HepG2 (cell line): ENCODE data around the gene CYP17A1. TPM values are rescaled to one million over a fixed set of nuclear protein-coding genes. Genes with fewer than 3 reads are reported as not detected.

Experiments used
- ELF4 ChIP-seq: sonication (generic); formaldehyde crosslinking; IDR thresholded peaks from 2 replicates; pipeline ENCODE4 v1.5.0; 2020; ENCODE audit warnings: missing genetic modification reagents, mild to moderate bottlenecking, moderate library complexity, borderline replicate concordance
- GATA4 ChIP-seq: sonication (generic); IDR thresholded peaks from 2 replicates; pipeline ENCODE4 v1.6.1; 2016; ENCODE audit warnings: antibody characterized with exemption, low read depth, borderline replicate concordance
- JUND ChIP-seq: sonication (generic); formaldehyde crosslinking; IDR thresholded peaks from 2 replicates; pipeline ENCODE4 v1.8.0; 2022; ENCODE audit warnings: mild to moderate bottlenecking, missing genetic modification reagents
- KDM2A ChIP-seq: sonication (generic); formaldehyde crosslinking; IDR thresholded peaks from 2 replicates; pipeline ENCODE4 v1.4.0; 2020; ENCODE audit warnings: low read depth, missing genetic modification reagents, borderline replicate concordance
- KDM4B ChIP-seq: sonication (generic); formaldehyde crosslinking; IDR thresholded peaks from 2 replicates; pipeline ENCODE4 v1.4.0; 2020; ENCODE audit warnings: missing genetic modification reagents
- LCORL ChIP-seq, 2 experiments: fragments of 450-650 bp in 1 of 2; sonication (generic) in 1 of 2; formaldehyde crosslinking in 1 of 2; IDR thresholded peaks; 2 replicates each; pipeline versions ENCODE4 v1.5.0 to v1.6.1; 2017 to 2020; ENCODE audit warnings: antibody characterized with exemption in 1 of 2, missing genetic modification reagents in 1 of 2
- MAFF ChIP-seq: IDR thresholded peaks from 2 replicates; pipeline ENCODE4 v1.6.1; 2011; ENCODE audit warnings: low read depth, low read length, improper control_type of control experiment
- MIXL1 ChIP-seq: IDR thresholded peaks from 2 replicates; pipeline ENCODE4 v1.6.1; 2016
- NR2F1 ChIP-seq, 2 experiments: fragments of 450-650 bp in 1 of 2; formaldehyde crosslinking in 1 of 2; IDR thresholded peaks; 2 replicates each; pipeline versions ENCODE4 v1.5.0 to v1.6.1; 2016 to 2020; ENCODE audit warnings: mild to moderate bottlenecking in 1 of 2, missing compliant biosample characterization in 1 of 2, missing genetic modification reagents in 1 of 2, moderate library complexity in 1 of 2
- POGK ChIP-seq: sonication (generic); formaldehyde crosslinking; conservative IDR thresholded peaks from 2 replicates; pipeline ENCODE4 v1.8.0; 2022; ENCODE audit warnings: mild to moderate bottlenecking, moderate library complexity, missing genetic modification reagents
- PRPF4 ChIP-seq: fragments of 200-400 bp; formaldehyde crosslinking; IDR thresholded peaks from 2 replicates; pipeline ENCODE4 v1.6.1; 2016; ENCODE audit warnings: low read length, low read depth; ENCODE audit not compliant: poor library complexity, severe bottlenecking
- RBAK ChIP-seq: sonication (generic); formaldehyde crosslinking; IDR thresholded peaks from 2 replicates; pipeline ENCODE4 v1.5.1; 2020; ENCODE audit warnings: mild to moderate bottlenecking, missing genetic modification reagents
- RBFOX2 ChIP-seq: fragments of 200-400 bp; formaldehyde crosslinking; IDR thresholded peaks from 2 replicates; pipeline ENCODE4 v1.6.1; 2017; ENCODE audit warnings: low read depth, mild to moderate bottlenecking, low read length
- RFXAP ChIP-seq: sonication (generic); formaldehyde crosslinking; IDR thresholded peaks from 2 replicates; pipeline ENCODE4 v1.4.0; 2020; ENCODE audit warnings: missing genetic modification reagents, borderline replicate concordance
- SMAD3 ChIP-seq: sonication (generic); formaldehyde crosslinking; IDR thresholded peaks from 2 replicates; pipeline ENCODE4 v1.4.0; 2020; ENCODE audit warnings: missing genetic modification reagents
- ZEB1 ChIP-seq: IDR thresholded peaks from 2 replicates; pipeline ENCODE4 v1.6.1; 2012; ENCODE audit warnings: mild to moderate bottlenecking, low read depth, inconsistent platforms; ENCODE audit not compliant: insufficient replicate concordance
- ZFP90 ChIP-seq: sonication (generic); formaldehyde crosslinking; IDR thresholded peaks from 2 replicates; pipeline ENCODE4 v1.8.0; 2022; ENCODE audit warnings: missing genetic modification reagents, mild to moderate bottlenecking, inconsistent platforms, borderline replicate concordance
- ZKSCAN8 ChIP-seq: IDR thresholded peaks from 2 replicates; pipeline ENCODE4 v1.6.1; 2016; ENCODE audit warnings: borderline replicate concordance, missing genetic modification reagents, missing compliant biosample characterization
- ZNF317 ChIP-seq: sonication (generic); formaldehyde crosslinking; IDR thresholded peaks from 2 replicates; pipeline ENCODE4 v1.5.0; 2020; ENCODE audit warnings: mild to moderate bottlenecking, missing genetic modification reagents
- ZNF672 ChIP-seq: sonication (generic); formaldehyde crosslinking; IDR thresholded peaks from 2 replicates; pipeline ENCODE4 v1.8.1; 2022; ENCODE audit warnings: missing genetic modification reagents
- ZSCAN21 ChIP-seq: sonication (generic); formaldehyde crosslinking; IDR thresholded peaks from 2 replicates; pipeline ENCODE4 v1.8.0; 2022; ENCODE audit warnings: mild to moderate bottlenecking, missing genetic modification reagents, moderate library complexity, borderline replicate concordance
- polyA plus RNA-seq, 8 experiments: library from polyadenylated mRNA; depleted of rRNA in 3 of 8; stranded (reverse) in 7 of 8; unstranded in 1 of 8; fragments of >200 nt; fragmentation: Illumina TruSeq in 4 of 8; extraction: Trizol in 4 of 8; gene quantifications; 2 replicates each; pipeline versions ENCODE4 v1.2.1 to v1.2.3, GENCODE V29; 2011 to 2016; ENCODE audit warnings: low read depth in 4 of 8, missing spikeins in 1 of 8, mixed read lengths in 1 of 8; ENCODE audit not compliant: insufficient read depth in 1 of 8
- total RNA-seq, 5 experiments: library from RNA; depleted of rRNA; stranded (reverse); fragments of >200 nt; fragmentation: Illumina TruSeq; extraction: Trizol; gene quantifications; 2 replicates each; pipeline ENCODE4 v1.2.3, GENCODE V29; 2016; ENCODE audit warnings: low read depth in 1 of 5
- TF ChIP-seq, protein P1 (sequence below): sonication (generic); formaldehyde crosslinking; IDR thresholded peaks from 2 replicates; pipeline ENCODE4 v1.4.0; 2020; ENCODE audit warnings: missing genetic modification reagents, borderline replicate concordance
- TF ChIP-seq, protein P2 (sequence below): sonication (generic); formaldehyde crosslinking; IDR thresholded peaks from 2 replicates; pipeline ENCODE4 v1.5.1; 2020; ENCODE audit warnings: missing genetic modification reagents, mild to moderate bottlenecking, borderline replicate concordance
- TF ChIP-seq, protein P3 (sequence below): IDR thresholded peaks from 2 replicates; pipeline ENCODE4 v1.6.1; 2012; ENCODE audit warnings: inconsistent platforms

CYP17A1 gene
- total and polyA plus RNA-seq, 2 of the 13 experiments (the other 11 are each of a cell fraction or from before 2014, with no cell fraction given) = 0.13 to 1.1 TPM

DNA sequence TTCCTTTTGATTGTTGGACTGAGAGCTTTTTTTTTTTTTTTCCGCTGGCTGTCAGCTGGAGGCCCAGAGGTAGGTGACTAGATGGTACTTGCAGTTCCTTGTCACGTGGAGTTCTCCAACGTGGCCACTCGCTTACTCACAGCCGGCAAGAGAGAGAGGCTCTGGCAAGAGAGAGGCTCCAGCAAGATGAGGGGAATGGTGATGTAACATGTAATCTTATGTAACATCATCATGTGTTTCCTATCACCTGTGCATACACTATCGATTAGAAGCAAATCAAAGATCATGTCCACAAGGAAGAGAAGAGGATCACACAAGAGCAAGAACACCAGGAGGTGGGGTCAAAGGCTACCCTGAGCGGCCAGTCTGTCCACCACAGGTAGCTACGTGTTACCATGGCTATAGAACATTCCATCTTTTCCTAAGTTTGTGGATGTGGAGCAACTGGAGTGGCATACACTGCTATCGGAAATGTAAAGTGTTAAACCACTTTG, 12.9 kb upstream of the CYP17A1 start (continued):
- TF ChIP-seq JUND (peak; percentile 87), PRPF4 (no peak), RFXAP (CRISPR knock-in tag) (peak; percentile 46; the same call in 1 of the 2 replicates), POGK (CRISPR knock-in tag) (peak; percentile 77; the same call in 1 of the 2 replicates), ELF4 (CRISPR knock-in tag) (peak; percentile 56; the same call in 1 of the 2 replicates), GATA4 (peak; percentile 62; the same call in 1 of the 2 replicates), LCORL (IDR thresholded peaks at IDR 0.05) (no peak), LCORL (CRISPR knock-in tag; IDR thresholded peaks at IDR 0.05) (peak; percentile 72; the same call in 1 of the 2 replicates), KDM4B (CRISPR knock-in tag) (peak; percentile 74; the same call in 1 of the 2 replicates), ZEB1 (peak; percentile 77), RBFOX2 (no peak), RBAK (peak; percentile 65; the same call in 1 of the 2 replicates), ZSCAN21 (CRISPR knock-in tag) (0 out of 2 replicates have a peak, but pooled peaks have one; percentile 27), KDM2A (CRISPR knock-in tag) (peak; percentile 39; the same call in 1 of the 2 replicates), MAFF (no peak), SMAD3 (peak; percentile 51; the same call in 1 of the 2 replicates), ZNF317 (CRISPR knock-in tag) (0 out of 2 replicates have a peak, but pooled peaks have one; percentile 16), ZFP90 (CRISPR knock-in tag) (0 out of 2 replicates have a peak, but pooled peaks have one; percentile 62), MIXL1 (CRISPR knock-in tag) (peak; percentile 99), NR2F1 (CRISPR knock-in tag; IDR thresholded peaks at IDR 0.05) (peak; percentile 80 to 85), ZKSCAN8 (CRISPR knock-in tag) (peak; percentile 50; the same call in 1 of the 2 replicates), ZNF672 (no peak)
- TF ChIP-seq, protein P1, sequence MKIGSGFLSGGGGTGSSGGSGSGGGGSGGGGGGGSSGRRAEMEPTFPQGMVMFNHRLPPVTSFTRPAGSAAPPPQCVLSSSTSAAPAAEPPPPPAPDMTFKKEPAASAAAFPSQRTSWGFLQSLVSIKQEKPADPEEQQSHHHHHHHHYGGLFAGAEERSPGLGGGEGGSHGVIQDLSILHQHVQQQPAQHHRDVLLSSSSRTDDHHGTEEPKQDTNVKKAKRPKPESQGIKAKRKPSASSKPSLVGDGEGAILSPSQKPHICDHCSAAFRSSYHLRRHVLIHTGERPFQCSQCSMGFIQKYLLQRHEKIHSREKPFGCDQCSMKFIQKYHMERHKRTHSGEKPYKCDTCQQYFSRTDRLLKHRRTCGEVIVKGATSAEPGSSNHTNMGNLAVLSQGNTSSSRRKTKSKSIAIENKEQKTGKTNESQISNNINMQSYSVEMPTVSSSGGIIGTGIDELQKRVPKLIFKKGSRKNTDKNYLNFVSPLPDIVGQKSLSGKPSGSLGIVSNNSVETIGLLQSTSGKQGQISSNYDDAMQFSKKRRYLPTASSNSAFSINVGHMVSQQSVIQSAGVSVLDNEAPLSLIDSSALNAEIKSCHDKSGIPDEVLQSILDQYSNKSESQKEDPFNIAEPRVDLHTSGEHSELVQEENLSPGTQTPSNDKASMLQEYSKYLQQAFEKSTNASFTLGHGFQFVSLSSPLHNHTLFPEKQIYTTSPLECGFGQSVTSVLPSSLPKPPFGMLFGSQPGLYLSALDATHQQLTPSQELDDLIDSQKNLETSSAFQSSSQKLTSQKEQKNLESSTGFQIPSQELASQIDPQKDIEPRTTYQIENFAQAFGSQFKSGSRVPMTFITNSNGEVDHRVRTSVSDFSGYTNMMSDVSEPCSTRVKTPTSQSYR (CRISPR knock-in tag) = peak; percentile 21; the same call in 1 of the 2 replicates
- TF ChIP-seq, protein P2, sequence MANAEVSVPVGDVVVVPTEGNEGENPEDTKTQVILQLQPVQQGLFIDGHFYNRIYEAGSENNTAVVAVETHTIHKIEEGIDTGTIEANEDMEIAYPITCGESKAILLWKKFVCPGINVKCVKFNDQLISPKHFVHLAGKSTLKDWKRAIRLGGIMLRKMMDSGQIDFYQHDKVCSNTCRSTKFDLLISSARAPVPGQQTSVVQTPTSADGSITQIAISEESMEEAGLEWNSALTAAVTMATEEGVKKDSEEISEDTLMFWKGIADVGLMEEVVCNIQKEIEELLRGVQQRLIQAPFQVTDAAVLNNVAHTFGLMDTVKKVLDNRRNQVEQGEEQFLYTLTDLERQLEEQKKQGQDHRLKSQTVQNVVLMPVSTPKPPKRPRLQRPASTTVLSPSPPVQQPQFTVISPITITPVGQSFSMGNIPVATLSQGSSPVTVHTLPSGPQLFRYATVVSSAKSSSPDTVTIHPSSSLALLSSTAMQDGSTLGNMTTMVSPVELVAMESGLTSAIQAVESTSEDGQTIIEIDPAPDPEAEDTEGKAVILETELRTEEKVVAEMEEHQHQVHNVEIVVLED = no peak
- TF ChIP-seq, protein P3, sequence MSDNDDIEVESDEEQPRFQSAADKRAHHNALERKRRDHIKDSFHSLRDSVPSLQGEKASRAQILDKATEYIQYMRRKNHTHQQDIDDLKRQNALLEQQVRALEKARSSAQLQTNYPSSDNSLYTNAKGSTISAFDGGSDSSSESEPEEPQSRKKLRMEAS = peak; percentile 92
